GM19467 (cell line): Measurements from ENCODE around the gene STK16.

Source experiments
- ATAC-seq: cut with Tn5 transposase; IDR thresholded peaks from one replicate; pipeline ENCODE4 v1.9.1; 2021; ENCODE audit warnings: mild to moderate bottlenecking, moderate library complexity; ENCODE audit not compliant: unreplicated experiment

Gene STK16

GRCh38 chr2:219268294-219268693 lies 23.0 kb downstream of the STK16 start:
- ATAC-seq = no peak

DNA sequence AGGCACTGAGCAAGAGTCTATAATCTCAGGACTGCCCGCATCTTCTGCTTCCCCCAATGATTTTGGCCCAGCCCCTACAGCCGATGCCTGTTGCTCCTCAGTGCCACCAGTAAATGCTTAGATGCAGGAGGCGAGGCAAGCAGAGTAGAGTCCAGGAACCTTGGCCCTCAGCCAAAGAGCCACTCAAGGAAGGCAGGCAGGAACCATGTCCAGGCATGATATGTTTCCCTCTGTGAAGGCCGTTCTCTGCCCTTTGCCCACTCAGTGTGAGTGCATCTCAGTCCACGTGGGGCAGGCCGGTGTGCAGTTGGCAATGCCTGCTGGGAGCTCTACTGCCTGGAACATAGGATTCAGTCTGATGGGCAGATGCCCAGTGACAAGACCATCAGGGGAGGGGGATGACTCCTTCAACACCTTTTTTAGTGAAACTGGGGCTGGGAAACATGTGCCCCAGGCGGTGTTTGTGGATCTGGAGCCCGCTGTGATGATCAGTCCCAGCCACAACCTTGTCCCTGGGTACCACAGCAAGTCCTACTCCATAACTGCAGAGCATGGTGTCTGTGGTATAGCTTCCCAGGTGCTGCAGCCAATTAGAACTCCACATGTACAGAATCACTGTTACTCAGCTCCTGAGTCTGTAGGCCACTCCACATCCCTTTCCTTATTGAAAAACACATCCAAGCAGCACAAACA lies 24.2 kb downstream of the STK16 start:
- ATAC-seq = no peak

GRCh38 chr2:219270055-219270372 lies 24.7 kb downstream of the STK16 start:
- ATAC-seq = no peak

GRCh38 chr2:219271021-219271420 lies 25.7 kb downstream of the STK16 start:
- no peak for ATAC-seq

- no peak for ATAC-seq
These were observed 27.1 kb downstream of the STK16 start for GRCh38 chr2:219272356-219272755.

- ATAC-seq = no peak
These were observed 27.7 kb downstream of the STK16 start for GRCh38 chr2:219272995-219273394.

- ATAC-seq = no peak
These were observed 28.7 kb downstream of the STK16 start for GRCh38 chr2:219273937-219274336.

GRCh38 chr2:219274361-219274921 lies 29.2 kb downstream of the STK16 start:
- ATAC-seq = no peak

- ATAC-seq = peak; percentile 24
These were observed 32.7 kb downstream of the STK16 start for GRCh38 chr2:219277703-219278654.

DNA sequence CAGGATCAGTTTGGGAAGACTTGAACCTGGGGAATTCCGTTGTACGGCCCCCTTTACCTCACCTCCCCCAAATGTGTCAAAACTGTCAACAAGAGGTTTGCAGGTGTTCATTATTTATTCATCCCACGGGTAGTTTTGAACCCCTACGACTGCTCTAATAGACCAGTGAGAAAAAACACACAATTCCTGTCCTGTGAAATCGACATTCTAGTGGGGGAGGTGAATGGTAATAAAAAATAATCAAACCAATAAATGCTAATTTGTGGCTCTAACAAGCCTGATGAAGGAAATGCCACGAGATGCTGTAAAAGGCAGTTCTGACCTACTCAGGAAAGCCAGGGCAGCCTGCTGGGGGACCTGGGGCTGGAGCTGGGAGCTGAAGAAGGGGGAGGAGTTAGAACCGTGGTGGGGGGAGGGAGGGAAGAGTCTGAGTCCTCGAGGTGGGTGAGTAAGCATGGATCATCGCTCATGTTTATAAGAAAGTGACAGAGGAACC lies 33.4 kb downstream of the STK16 start:
- no peak for ATAC-seq

DNA sequence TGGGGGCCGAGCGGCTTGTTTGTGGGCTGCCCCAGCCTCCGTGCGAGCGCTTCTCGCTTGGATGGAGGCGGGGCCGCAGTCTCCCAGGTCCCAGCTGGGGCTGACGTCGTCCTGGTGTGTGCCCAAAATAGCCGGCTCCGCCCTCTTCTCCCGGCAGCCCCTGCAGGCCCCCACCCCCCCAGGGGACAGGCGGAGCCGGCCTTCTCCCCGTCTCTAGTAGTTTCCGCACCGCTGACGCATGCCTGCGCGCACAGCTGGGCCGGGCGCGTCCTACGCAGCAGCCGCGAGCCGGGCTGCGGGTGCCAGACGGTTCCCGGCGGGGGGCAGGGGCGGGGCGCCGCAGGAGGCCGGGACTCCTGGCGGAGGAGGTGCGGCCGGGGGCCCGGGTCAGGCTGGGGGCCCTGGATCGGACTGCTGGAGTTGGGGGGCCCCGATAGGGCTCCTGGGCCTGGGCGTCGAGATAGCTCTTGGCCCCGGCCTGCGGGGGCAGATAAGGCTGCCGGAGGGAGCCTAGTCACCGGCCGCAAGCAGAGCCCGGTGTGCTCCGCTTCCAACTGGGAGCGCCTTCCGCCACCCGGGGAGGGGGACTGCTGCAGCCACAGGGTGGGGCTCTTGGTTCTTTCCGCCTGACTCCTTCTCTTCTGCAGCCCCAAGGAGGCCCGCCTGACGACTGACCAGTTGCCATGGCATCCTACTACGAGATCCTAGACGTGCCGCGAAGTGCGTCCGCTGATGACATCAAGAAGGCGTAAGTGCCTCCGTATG lies 34.1 kb downstream of the STK16 start, which contains the start of gene DNAJB2:
Gene DNAJB2, plus strand, starts transcription at position 216 of the 765 bp plus-strand sequence. Its CDS starts 468 bp downstream, at position 684.
- ATAC-seq = peak; percentile 83

- no peak for ATAC-seq
These were observed 34.7 kb downstream of the STK16 start for GRCh38 chr2:219279916-219280516.

GRCh38 chr2:219280651-219281050 lies 35.4 kb downstream of the STK16 start:
- ATAC-seq = no peak

GRCh38 chr2:219281588-219281987 lies 36.3 kb downstream of the STK16 start:
- ATAC-seq = no peak

GRCh38 chr2:219282375-219282774 lies 37.1 kb downstream of the STK16 start:
- ATAC-seq = no peak

- ATAC-seq = no peak
These were observed 37.8 kb downstream of the STK16 start for GRCh38 chr2:219282943-219283581.

DNA sequence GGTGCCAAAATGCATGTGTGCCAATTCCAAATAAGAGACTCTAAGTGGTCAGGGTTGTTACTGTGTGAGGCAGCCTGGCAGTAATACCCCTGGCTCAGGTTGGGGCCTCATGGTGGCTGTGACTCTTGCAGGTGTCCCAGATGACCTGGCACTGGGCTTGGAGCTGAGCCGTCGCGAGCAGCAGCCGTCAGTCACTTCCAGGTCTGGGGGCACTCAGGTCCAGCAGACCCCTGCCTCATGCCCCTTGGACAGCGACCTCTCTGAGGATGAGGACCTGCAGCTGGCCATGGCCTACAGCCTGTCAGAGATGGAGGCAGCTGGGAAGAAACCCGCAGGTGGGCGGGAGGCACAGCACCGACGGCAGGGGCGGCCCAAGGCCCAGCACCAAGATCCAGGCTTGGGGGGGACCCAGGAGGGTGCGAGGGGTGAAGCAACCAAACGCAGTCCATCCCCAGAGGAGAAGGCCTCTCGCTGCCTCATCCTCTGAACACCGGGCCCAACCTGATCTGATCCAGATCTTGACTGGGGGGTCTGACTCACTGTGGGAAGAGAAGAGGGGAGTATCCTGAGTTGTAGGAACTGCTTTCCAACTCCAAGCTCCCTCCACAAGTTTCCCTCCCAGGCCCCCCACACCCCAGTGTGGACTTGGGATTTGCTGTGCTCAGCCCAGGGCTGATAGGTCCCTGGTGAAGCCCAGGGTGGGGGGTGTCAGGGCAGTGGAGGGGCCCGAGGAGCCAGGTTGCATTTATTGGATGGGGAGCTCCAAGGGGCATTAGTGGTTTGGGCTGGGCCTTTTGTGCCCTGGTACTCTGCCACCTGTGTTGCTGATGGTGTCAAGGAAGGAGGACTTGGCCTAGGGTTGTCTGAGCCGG lies 39.5 kb downstream of the STK16 start:
- no peak for ATAC-seq

- ATAC-seq = no peak
These were observed 40.1 kb downstream of the STK16 start for GRCh38 chr2:219285373-219285735.

DNA sequence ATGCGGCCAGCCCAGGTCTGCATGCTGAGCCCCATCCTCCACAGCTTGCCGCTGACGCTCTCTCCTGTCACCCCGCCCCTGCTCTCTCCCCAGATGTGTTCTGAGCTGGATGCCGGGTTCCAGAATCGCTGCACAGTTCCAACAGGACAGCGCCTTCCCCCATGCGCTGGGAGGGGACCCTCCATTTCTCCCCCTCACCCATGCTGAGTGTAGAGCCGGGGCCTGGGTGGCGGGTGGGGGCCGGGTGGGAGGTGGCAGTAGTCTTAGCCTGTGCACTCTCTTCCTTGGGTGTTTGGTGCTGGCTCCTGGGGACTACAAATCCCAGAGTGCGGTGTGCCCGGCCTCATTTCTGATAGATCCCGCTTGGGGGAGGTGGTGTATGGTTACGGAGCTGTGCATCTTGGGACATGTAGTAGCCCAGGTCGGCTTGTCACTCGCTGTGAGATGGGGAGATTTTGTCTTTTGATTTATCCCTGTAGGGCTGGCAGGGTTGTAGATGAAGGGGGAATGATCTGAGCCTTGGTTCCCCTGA lies 40.7 kb downstream of the STK16 start:
- ATAC-seq = no peak
